DMS53 (cell line): ENCODE results near the gene TCN2.
A peak's percentile ranks its signal among the peaks of the same experiment; 100 is the strongest.
"Not testable (repeated sequence)": the region's sequence is repeated elsewhere in the genome, so short reads cannot be mapped to it uniquely, and the experiment has no call there.

Experiments used
- DNase-seq: peaks from one replicate; lab custom pipeline; 2025; lab: John Stamatoyannopoulos, UW

TCN2 gene

GRCh38 chr22:30606455-30607299, at the start of gene TCN2:
Gene TCN2, plus strand, starts transcription at chr22:30607174. Its CDS starts 158 bp downstream, at chr22:30607332.
- peak; percentile 67 for DNase-seq

GRCh38 chr22:30557243-30557642, 49.7 kb upstream of the TCN2 start:
- DNase-seq: no peak

- DNase-seq: no peak
These were observed 47.1 kb upstream of the TCN2 start for GRCh38 chr22:30559889-30560288.

- DNase-seq: not testable (repeated sequence)
These were observed 46.3 kb upstream of the TCN2 start for GRCh38 chr22:30560643-30561202.

DNA sequence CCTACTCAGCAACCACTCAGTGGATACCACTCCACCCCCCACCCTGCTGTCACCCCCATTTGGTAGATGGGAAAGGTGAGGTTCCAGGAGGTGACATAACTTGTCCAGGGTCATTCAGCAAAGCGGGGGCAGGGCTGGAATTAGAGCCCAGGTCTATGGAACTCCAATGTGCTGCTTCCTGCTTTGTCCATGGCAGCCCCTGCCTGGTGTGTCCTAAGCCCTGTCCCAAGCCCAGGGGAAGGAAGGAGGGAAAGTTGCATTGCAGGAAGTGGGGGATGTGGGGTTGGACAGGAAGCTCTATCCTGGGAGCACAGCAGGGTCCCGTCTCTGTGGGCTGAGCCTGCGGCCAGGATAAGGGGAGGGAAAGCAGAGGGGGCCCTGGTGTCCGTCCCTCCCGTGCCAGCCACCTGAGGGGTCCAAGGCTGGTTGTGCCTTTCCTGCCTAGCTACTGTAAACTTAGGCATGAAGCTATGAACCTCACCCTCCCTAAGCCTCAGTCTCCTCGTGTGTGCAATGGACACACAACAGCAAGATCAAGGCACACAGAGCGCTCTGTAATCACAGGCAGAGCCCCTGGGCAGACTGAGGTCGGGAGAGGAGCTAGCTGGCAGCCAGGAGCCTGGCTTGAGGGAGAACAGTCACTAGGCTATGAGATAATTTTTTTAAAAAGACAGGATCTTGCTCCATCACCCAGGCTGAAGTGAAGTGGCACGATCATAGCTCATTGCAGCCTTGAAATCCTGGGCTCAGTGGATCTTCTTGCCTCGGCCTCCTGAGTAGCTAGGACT, 45.4 kb upstream of the TCN2 start:
- no peak for DNase-seq

GRCh38 chr22:30562366-30562765, 44.6 kb upstream of the TCN2 start:
- no peak for DNase-seq

DNA sequence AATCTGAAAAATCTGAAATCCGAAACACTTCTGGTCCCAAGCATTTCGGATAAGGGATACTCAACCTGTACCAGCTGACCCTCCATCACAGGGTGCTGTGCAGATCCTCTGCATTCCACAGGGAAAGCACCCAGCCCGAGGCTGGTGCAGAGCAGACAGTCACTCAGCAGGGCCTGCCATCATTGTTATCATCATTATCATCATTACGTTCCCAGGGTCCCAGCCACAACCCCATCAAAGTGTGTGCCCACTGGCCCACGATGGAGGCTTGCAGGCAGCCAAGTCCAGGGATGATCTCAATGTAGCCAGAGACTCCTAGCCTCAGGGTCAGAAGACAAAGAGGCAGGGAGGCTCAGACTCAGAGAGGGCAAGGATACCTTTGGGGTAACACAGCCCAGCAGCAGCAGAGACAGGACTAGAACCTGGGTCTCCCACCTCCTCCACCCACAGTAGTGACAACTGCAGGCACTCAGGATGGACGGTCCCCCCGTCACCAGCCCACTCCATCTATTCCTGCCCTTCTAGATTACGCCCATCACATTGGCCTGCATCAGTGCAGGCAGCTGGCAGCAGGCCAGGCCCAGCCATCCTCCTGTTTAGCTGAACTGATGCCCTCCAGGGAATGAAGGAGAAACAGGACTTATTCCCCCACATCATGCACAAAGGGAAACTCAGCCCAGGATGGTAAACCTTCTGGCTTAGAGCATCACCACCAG, 42.8 kb upstream of the TCN2 start:
- DNase-seq: no peak

GRCh38 chr22:30564761-30565119, 42.2 kb upstream of the TCN2 start:
- DNase-seq: no peak

GRCh38 chr22:30565341-30565740, 41.6 kb upstream of the TCN2 start:
- no peak for DNase-seq

DNA sequence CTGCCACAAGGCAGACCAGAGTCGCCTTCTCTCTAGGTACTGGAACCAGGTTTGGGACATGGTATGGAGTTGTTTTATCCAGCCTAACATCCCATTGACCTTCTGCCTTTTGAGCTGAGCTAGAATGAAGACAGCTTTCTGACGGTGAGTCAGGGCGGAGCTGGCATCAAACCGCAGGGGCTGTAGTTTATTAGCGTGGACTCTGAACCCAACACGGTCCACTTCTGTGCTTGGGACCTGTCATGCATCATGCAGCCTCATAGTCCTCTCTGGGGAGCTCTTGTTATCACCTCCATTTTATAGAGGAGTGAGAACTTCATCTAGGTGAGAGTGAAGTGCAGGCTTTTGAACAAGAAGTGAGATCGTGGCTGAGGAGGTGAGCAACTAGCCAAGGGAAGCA, 40.8 kb upstream of the TCN2 start:
- DNase-seq: no peak

GRCh38 chr22:30567277-30567676, 39.7 kb upstream of the TCN2 start:
- not testable (repeated sequence) for DNase-seq

- DNase-seq: no peak
These were observed 38.7 kb upstream of the TCN2 start for GRCh38 chr22:30568137-30568805.

- DNase-seq: no peak
These were observed 37.2 kb upstream of the TCN2 start for GRCh38 chr22:30569674-30570202.

- DNase-seq: no peak
These were observed 34.8 kb upstream of the TCN2 start for GRCh38 chr22:30572210-30572609.

GRCh38 chr22:30572840-30573593, 34.0 kb upstream of the TCN2 start:
- DNase-seq: peak; percentile 57

DNA sequence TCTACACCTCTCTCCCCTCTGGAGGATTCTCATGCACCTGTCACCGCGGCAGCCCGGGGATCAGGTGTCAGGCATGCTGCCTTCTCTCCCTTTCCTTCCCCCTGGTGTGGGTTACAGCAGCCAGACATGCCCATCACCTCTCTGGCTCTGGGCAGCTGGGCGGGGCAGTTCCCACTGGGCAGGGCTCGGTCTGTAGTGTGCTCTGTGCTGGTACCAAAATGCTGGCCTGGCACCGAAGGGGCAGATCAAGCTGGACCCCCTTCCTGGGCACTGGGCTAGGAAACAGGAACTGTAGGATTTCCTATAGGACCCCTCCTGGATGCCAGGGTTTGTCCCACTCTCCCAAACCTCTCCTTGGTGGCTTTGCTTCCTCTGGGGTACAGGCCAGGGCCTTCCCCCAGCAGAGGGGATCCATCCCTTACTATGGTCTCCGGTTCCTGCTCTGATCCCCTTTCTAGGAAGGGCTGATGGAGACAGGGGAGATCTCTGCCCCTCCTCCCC, 33.3 kb upstream of the TCN2 start:
- peak; percentile 82 for DNase-seq

DNA sequence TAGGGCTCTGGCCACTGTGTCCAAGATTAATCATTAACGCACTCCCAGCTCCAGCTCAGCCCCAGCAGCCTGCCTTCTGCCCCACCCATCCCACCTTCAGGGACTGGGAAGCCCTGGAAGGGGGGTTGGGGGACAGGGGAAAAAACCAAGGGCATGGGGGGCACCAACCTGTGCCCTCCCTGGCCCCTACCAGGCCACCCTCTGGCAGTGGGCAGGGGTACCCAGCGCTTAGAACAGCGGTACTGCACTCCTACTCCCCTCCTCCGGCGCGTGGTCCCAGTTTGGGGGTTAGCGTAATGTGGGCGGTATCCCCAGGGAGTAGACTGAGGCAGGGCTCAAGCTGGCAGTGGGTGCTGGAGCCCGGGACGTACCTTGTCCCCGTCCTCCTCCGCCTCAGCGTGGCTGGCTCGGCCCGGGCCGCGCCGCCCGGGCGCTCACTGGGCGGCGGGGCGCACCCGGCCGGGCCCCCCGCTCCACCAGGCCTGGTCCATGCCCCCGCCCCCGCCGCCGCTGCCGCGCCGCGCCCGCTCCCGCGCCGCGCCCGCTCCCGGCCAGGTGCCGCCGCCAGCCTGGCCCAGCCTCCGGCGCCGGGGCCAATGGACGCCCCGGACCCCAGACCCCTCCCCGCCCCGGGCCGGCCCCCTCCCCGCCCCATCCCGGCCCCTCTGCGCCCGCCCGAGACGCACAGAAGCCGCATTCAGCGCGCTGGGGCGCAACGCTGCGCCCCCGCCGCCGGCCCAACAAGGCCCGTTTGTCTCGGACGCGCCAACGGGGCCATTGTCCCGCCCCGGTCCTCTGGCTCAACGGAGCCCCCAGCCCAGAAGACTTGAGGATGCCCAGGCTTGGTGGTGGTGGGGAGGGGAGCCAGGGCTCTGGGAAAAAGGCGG, 32.6 kb upstream of the TCN2 start, which contains the start of gene GAL3ST1:
Gene GAL3ST1 (minus strand): TSS at position 571 of the 887 bp plus-strand sequence. CDS start 17,273 bp downstream, outside the sequence.
- peak; percentile 68 for DNase-seq

DNA sequence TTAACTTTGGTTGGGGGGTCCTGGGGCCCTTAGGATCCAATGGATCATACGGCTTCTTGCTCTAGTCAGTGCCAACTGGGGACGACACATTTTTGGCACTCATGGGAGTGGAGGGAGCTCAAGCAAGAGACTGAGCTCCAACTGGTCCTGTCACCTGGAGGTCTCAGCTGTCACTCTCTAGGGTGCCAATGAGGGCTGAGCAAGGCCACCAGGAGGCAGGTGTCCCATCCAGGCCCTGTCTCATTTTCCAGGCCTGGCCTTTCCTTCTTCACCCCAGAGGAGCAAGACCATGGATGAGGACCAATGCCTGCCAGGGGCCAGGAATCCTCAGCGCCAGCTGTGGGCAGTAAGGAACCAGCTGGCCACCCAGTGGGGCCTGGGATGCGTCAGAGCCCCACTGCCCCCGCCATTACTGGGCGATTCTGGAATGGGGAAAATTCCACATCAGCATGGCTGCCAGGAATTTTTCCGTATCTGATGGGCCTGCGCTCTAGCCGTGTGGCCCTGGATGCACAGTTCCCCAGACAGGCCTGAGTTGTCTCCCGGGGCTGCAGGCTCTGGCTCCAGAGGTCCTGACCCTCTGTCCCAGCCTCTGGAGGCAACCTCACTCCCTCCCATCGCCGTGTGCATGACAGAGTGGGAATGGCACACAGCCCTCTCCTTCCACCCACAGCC, 31.8 kb upstream of the TCN2 start:
- peak; percentile 50 for DNase-seq

DNA sequence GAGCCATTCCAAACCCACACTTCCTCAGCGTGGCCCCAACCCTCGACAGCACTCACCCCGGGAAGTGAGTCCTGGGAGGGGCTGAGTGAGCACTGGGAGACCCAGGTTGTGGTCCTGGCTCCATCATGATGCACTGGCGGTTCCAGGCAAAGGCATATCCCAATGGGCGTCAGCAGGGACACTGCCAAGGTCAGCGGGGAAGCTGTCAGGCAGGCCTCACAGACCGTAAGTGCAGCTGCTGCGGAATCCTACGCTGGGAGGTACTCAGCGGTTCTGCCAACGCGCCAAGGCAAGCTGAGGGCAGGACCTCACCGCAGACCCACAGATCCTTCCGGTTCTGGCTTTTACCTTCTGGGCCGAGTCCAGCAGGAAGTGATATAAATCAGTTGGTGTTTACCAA, 31.1 kb upstream of the TCN2 start:
- DNase-seq: peak; percentile 11
